Chondrocyte (in vitro differentiated cells): ENCODE data around the gene GRIN2D. TPM values are rescaled to one million over a fixed set of nuclear protein-coding genes. Genes with fewer than 3 reads are reported as not detected.

Source experiments
- DNase-seq: peaks from one replicate; pipeline ENCODE4 v3.0.0; 2021; ENCODE audit warnings: mixed read lengths, low spot score
- H3K27ac Mint-ChIP-seq: one replicate; pipeline ENCODE4 v1.8.0; 2021; ENCODE audit warnings: mild to moderate bottlenecking, moderate library complexity, mixed read lengths; ENCODE audit not compliant: unreplicated experiment
- H3K27me3 Mint-ChIP-seq: 2 replicates; pipeline ENCODE4 v1.8.0; 2021; ENCODE audit warnings: low read depth, mixed read lengths
- H3K36me3 Mint-ChIP-seq: 2 replicates; pipeline ENCODE4 v1.8.0; 2021; ENCODE audit warnings: low read depth, mixed read lengths
- H3K4me1 Mint-ChIP-seq: 2 replicates; pipeline ENCODE4 v1.8.0; 2021; ENCODE audit warnings: low read depth, mild to moderate bottlenecking, mixed read lengths
- H3K4me3 Mint-ChIP-seq: one replicate; pipeline ENCODE4 v1.8.0; 2021; ENCODE audit warnings: mild to moderate bottlenecking, moderate library complexity, mixed read lengths; ENCODE audit not compliant: unreplicated experiment
- H3K9me3 Mint-ChIP-seq: 2 replicates; pipeline ENCODE4 v1.8.0; 2021; ENCODE audit warnings: low read depth, mixed read lengths
- CTCF ChIP-seq: fragments of 200-600 bp; sonication (generic); IDR thresholded peaks from 2 replicates; pipeline ENCODE4 v1.5.0; 2021; ENCODE audit warnings: antibody characterized with exemption, mild to moderate bottlenecking, moderate library complexity
- total RNA-seq: library from RNA; stranded (reverse); gene quantifications from 3 replicates; pipeline ENCODE4 v1.2.1, GENCODE V29; 2021

GRIN2D gene
- total RNA-seq, 1 donor from 2014 or later = 4.9 TPM

- no peaks in the 10 kb centered on the region for H3K27me3 Mint-ChIP-seq
- no peak for DNase-seq
- no peak for TF ChIP-seq CTCF
- H3K4me1 Mint-ChIP-seq = no peaks in the 10 kb centered on the region
- H3K36me3 Mint-ChIP-seq = peaks cover 28% of the 10 kb centered on the region
- H3K9me3 Mint-ChIP-seq = no peaks in the 10 kb centered on the region
- no peak overlapping the region for H3K27ac Mint-ChIP-seq
- H3K4me3 Mint-ChIP-seq = no peak overlapping the region
Measured at GRCh38 chr19:48381178-48381950, 12.1 kb upstream of the GRIN2D start.

GRCh38 chr19:48382286-48382685, 11.2 kb upstream of the GRIN2D start:
- DNase-seq = no peak
- TF ChIP-seq CTCF = no peak
- peaks cover 31% of the 10 kb centered on the region for H3K36me3 Mint-ChIP-seq
- H3K9me3 Mint-ChIP-seq = no peaks in the 10 kb centered on the region
- H3K4me1 Mint-ChIP-seq = no peaks in the 10 kb centered on the region
- no peaks in the 10 kb centered on the region for H3K27me3 Mint-ChIP-seq
- no peak overlapping the region for H3K4me3 Mint-ChIP-seq
- no peak overlapping the region for H3K27ac Mint-ChIP-seq

- no peak for TF ChIP-seq CTCF
- no peaks in the 10 kb centered on the region for H3K9me3 Mint-ChIP-seq
- peaks cover 39% of the 10 kb centered on the region for H3K36me3 Mint-ChIP-seq
- peak overlapping the region; percentile 32 for H3K27ac Mint-ChIP-seq
- H3K4me3 Mint-ChIP-seq = no peak overlapping the region
- no peaks in the 10 kb centered on the region for H3K27me3 Mint-ChIP-seq
- no peak for DNase-seq
- peaks cover 10% of the 10 kb centered on the region for H3K4me1 Mint-ChIP-seq
Measured at GRCh38 chr19:48385461-48386087, 7.9 kb upstream of the GRIN2D start.

- Mint-ChIP-seq H3K4me1 (peaks cover 13% of the 10 kb centered on the region), H3K27me3 (no peaks in the 10 kb centered on the region), H3K36me3 (peaks cover 35% of the 10 kb centered on the region), H3K9me3 (no peaks in the 10 kb centered on the region), H3K27ac (no peak overlapping the region), H3K4me3 (no peak overlapping the region)
- DNase-seq = no peak
- no peak for TF ChIP-seq CTCF
Measured at GRCh38 chr19:48386981-48387380, 6.5 kb upstream of the GRIN2D start.

- H3K27me3 Mint-ChIP-seq = no peaks in the 10 kb centered on the region
- peak overlapping the region; percentile 96 for H3K27ac Mint-ChIP-seq
- DNase-seq = no peak
- peaks cover 32% of the 10 kb centered on the region for H3K4me1 Mint-ChIP-seq
- H3K4me3 Mint-ChIP-seq = peak overlapping the region; percentile 89
- peak; percentile 83 for TF ChIP-seq CTCF
- no peaks in the 10 kb centered on the region for H3K9me3 Mint-ChIP-seq
- peaks cover 14% of the 10 kb centered on the region for H3K36me3 Mint-ChIP-seq
Measured at GRCh38 chr19:48390188-48391099, 3.0 kb upstream of the GRIN2D start.
